ACC112 (cell line): ENCODE data around the gene HJV.
A peak's percentile ranks its signal among the peaks of the same experiment; 100 is the strongest.

Experiments
- H2AFZ ChIP-seq: fragments of 200-600 bp; sonication (generic); one replicate; pipeline ENCODE4 v1.6.0; 2017; ENCODE audit warnings: antibody characterized with exemption, low read length; ENCODE audit not compliant: unreplicated experiment
- H3K27ac ChIP-seq: fragments of 200-600 bp; sonication (generic); 2 replicates; pipeline ENCODE4 v1.5.1; 2014; ENCODE audit warnings: low read depth, mild to moderate bottlenecking, antibody characterized with exemption, low read length, moderate library complexity
- H3K27me3 ChIP-seq: fragments of 200-600 bp; sonication (generic); 2 replicates; pipeline ENCODE4 v1.6.1; 2014; ENCODE audit warnings: mild to moderate bottlenecking, antibody characterized with exemption, low read length, moderate library complexity, mixed read lengths; ENCODE audit not compliant: insufficient read depth
- H3K36me3 ChIP-seq: fragments of 200-600 bp; sonication (generic); 2 replicates; pipeline ENCODE4 v1.6.1; 2016; ENCODE audit warnings: mild to moderate bottlenecking, antibody characterized with exemption, low read length, moderate library complexity, mixed read lengths; ENCODE audit not compliant: insufficient read depth
- H3K4me1 ChIP-seq: fragments of 200-600 bp; sonication (generic); one replicate; pipeline ENCODE4 v1.6.1; 2016; ENCODE audit warnings: low read length, mixed read lengths; ENCODE audit not compliant: insufficient read depth, unreplicated experiment, control insufficient read depth
- H3K4me3 ChIP-seq: fragments of 200-600 bp; sonication (generic); 2 replicates; pipeline ENCODE4 v1.5.1; 2014; ENCODE audit warnings: mild to moderate bottlenecking, low read depth, low read length
- H3K79me2 ChIP-seq: fragments of 200-600 bp; sonication (generic); one replicate; pipeline ENCODE4 v1.6.0; 2016; ENCODE audit warnings: low read length; ENCODE audit not compliant: control insufficient read depth, unreplicated experiment, insufficient read depth

Gene HJV

GRCh38 chr1:145982010-145982723 is 39.4 kb downstream of the HJV start:
- H2AFZ ChIP-seq = no peak overlapping the region
- no peaks in the 10 kb centered on the region for H3K79me2 ChIP-seq
- no peak overlapping the region for H3K27ac ChIP-seq
- H3K4me3 ChIP-seq = no peak overlapping the region
- H3K4me1 ChIP-seq = peaks cover 64% of the 10 kb centered on the region
- H3K36me3 ChIP-seq = no peaks in the 10 kb centered on the region
- H3K27me3 ChIP-seq = no peaks in the 10 kb centered on the region

GRCh38 chr1:145980457-145980994 is 41.0 kb downstream of the HJV start:
- Histone ChIP-seq H3K4me3 (0 out of 2 replicates have a peak overlapping the region, but pooled peaks have one; percentile 53), H2AFZ (no peak overlapping the region), H3K4me1 (peaks cover 55% of the 10 kb centered on the region), H3K27me3 (no peaks in the 10 kb centered on the region), H3K27ac (peak overlapping the region; percentile 93), H3K79me2 (no peaks in the 10 kb centered on the region), H3K36me3 (no peaks in the 10 kb centered on the region)

GRCh38 chr1:145979746-145980456 is 41.6 kb downstream of the HJV start:
- H3K79me2 ChIP-seq = no peaks in the 10 kb centered on the region
- H3K4me3 ChIP-seq = peak overlapping the region; percentile 53; the same call in 1 of the 2 replicates
- no peaks in the 10 kb centered on the region for H3K27me3 ChIP-seq
- peaks cover 49% of the 10 kb centered on the region for H3K4me1 ChIP-seq
- peak overlapping the region; percentile 44 for H2AFZ ChIP-seq
- H3K36me3 ChIP-seq = no peaks in the 10 kb centered on the region
- peak overlapping the region; percentile 93 for H3K27ac ChIP-seq

GRCh38 chr1:145978854-145979745 is 42.4 kb downstream of the HJV start:
- H3K4me3 ChIP-seq = peak overlapping the region; percentile 66
- H3K27me3 ChIP-seq = no peaks in the 10 kb centered on the region
- H2AFZ ChIP-seq = peak overlapping the region; percentile 52
- peaks cover 48% of the 10 kb centered on the region for H3K4me1 ChIP-seq
- peak overlapping the region; percentile 93 for H3K27ac ChIP-seq
- H3K79me2 ChIP-seq = no peaks in the 10 kb centered on the region
- H3K36me3 ChIP-seq = no peaks in the 10 kb centered on the region

- peaks cover 48% of the 10 kb centered on the region for H3K4me1 ChIP-seq
- H3K27ac ChIP-seq = peak overlapping the region; percentile 93
- H2AFZ ChIP-seq = peak overlapping the region; percentile 52
- peak overlapping the region; percentile 66; the same call in 1 of the 2 replicates for H3K4me3 ChIP-seq
- H3K36me3 ChIP-seq = no peaks in the 10 kb centered on the region
- no peaks in the 10 kb centered on the region for H3K27me3 ChIP-seq
- H3K79me2 ChIP-seq = no peaks in the 10 kb centered on the region
Measured at GRCh38 chr1:145978471-145978853, 43.1 kb downstream of the HJV start.

GRCh38 chr1:145977486-145978470 is 43.8 kb downstream of the HJV start:
- Histone ChIP-seq H3K27me3 (no peaks in the 10 kb centered on the region), H3K27ac (peak overlapping the region; percentile 93), H3K4me3 (peak overlapping the region; percentile 66; the same call in 1 of the 2 replicates), H2AFZ (peak overlapping the region; percentile 69), H3K4me1 (peaks cover 42% of the 10 kb centered on the region), H3K79me2 (no peaks in the 10 kb centered on the region), H3K36me3 (no peaks in the 10 kb centered on the region)

- Histone ChIP-seq H3K4me1 (peaks cover 35% of the 10 kb centered on the region), H3K27ac (no peak overlapping the region), H3K36me3 (no peaks in the 10 kb centered on the region), H3K79me2 (no peaks in the 10 kb centered on the region), H2AFZ (peak overlapping the region; percentile 69), H3K27me3 (no peaks in the 10 kb centered on the region), H3K4me3 (no peak overlapping the region)
Measured at GRCh38 chr1:145977016-145977415, 44.5 kb downstream of the HJV start.

GRCh38 chr1:145975216-145975615 is 46.3 kb downstream of the HJV start:
- Histone ChIP-seq H3K4me3 (no peak overlapping the region), H2AFZ (no peak overlapping the region), H3K36me3 (no peaks in the 10 kb centered on the region), H3K27ac (no peak overlapping the region), H3K79me2 (no peaks in the 10 kb centered on the region), H3K4me1 (peaks cover 28% of the 10 kb centered on the region), H3K27me3 (no peaks in the 10 kb centered on the region)

- no peaks in the 10 kb centered on the region for H3K79me2 ChIP-seq
- H3K27me3 ChIP-seq = no peaks in the 10 kb centered on the region
- peaks cover 23% of the 10 kb centered on the region for H3K4me1 ChIP-seq
- no peak overlapping the region for H3K27ac ChIP-seq
- H2AFZ ChIP-seq = no peak overlapping the region
- H3K36me3 ChIP-seq = no peaks in the 10 kb centered on the region
- no peak overlapping the region for H3K4me3 ChIP-seq
Measured at GRCh38 chr1:145974721-145975120, 46.8 kb downstream of the HJV start.
